SK-N-SH (cell line): Measurements from ENCODE around the gene LAPTM4A. TPM values are rescaled to one million over a fixed set of nuclear protein-coding genes. Genes with fewer than 3 reads are reported as not detected.

Experiments
- CTCF ChIA-PET: fragments of 300-600, 350-600 bp; formaldehyde crosslinking; extraction: SDS; loops from one replicate; lab custom pipeline; 2021; lab: Yijun Ruan, JAX
- POLR2A ChIA-PET: fragments of 350-600 bp; sonication (Branson Sonifier 250); formaldehyde crosslinking; extraction: SDS; loops from one replicate; lab custom pipeline; 2020; ENCODE audit warnings: antibody characterized with exemption, inconsistent platforms; lab: Yijun Ruan, JAX
- DNase-seq: peaks from one replicate; pipeline ENCODE4 v3.0.0; 2012
- H2AFZ ChIP-seq: fragments of 200-600 bp; sonication (generic); 2 replicates; pipeline ENCODE4 v1.8.1; 2016; ENCODE audit warnings: antibody characterized with exemption, mild to moderate bottlenecking, low read depth
- H3F3A ChIP-seq: fragments of 200-600 bp; sonication (generic); replicated peaks from 2 replicates; pipeline ENCODE3; 2016; ENCODE audit warnings: antibody characterized with exemption, mild to moderate bottlenecking; ENCODE audit not compliant: insufficient read depth
- H3K27ac ChIP-seq, 2 experiments: fragments of 200-500 bp in 1 of 2; fragments of 200-600 bp in 1 of 2; sonication (Bioruptor generic) in 1 of 2; sonication (generic), shearing (Covaris generic) in 1 of 2; 2 replicates each; pipeline versions ENCODE4 v1.5.1 to v1.6.1; 2014 to 2016; ENCODE audit warnings: low read depth in 2 of 2, inconsistent platforms in 1 of 2, low read length in 1 of 2, mild to moderate bottlenecking in 1 of 2, mixed read lengths in 1 of 2
- H3K27me3 ChIP-seq: fragments of 200-600 bp; sonication (generic), shearing (Covaris generic); 2 replicates; pipeline ENCODE4 v1.6.1; 2016; ENCODE audit warnings: mixed run types; ENCODE audit not compliant: insufficient read depth
- H3K36me3 ChIP-seq, 2 experiments: fragments of 200-500 bp in 1 of 2; fragments of 200-600 bp in 1 of 2; sonication (Bioruptor generic) in 1 of 2; sonication (generic) in 1 of 2; replicated peaks in 1 of 2; 2 replicates each; pipeline versions ENCODE3 to v1.5.1; 2014 to 2016; ENCODE audit warnings: low read length in 1 of 2, mild to moderate bottlenecking in 1 of 2; ENCODE audit not compliant: insufficient read depth in 2 of 2, control insufficient read depth in 1 of 2
- H3K4me1 ChIP-seq, 2 experiments: fragments of 200-500 bp in 1 of 2; fragments of 200-600 bp in 1 of 2; sonication (Bioruptor generic) in 1 of 2; sonication (generic), shearing (Covaris generic) in 1 of 2; 2 replicates each; pipeline versions ENCODE4 v1.5.1 to v1.6.1; 2014 to 2016; ENCODE audit warnings: low read depth in 1 of 2, low read length in 1 of 2, mixed run types in 1 of 2; ENCODE audit not compliant: insufficient read depth in 2 of 2, control insufficient read depth in 1 of 2
- H3K4me2 ChIP-seq: fragments of 200-600 bp; sonication (generic), shearing (Covaris generic); 2 replicates; pipeline ENCODE4 v1.6.1; 2017; ENCODE audit warnings: mixed run types
- H3K4me3 ChIP-seq, 2 experiments: fragments of 200-500 bp in 1 of 2; fragments of 200-600 bp in 1 of 2; sonication (Bioruptor generic) in 1 of 2; sonication (generic), shearing (Covaris generic) in 1 of 2; 2 replicates each; pipeline versions ENCODE4 v1.5.1 to v1.8.1; 2014 to 2016; ENCODE audit warnings: low read depth in 2 of 2, inconsistent platforms in 1 of 2, low read length in 1 of 2, mild to moderate bottlenecking in 1 of 2, mixed read lengths in 1 of 2, moderate library complexity in 1 of 2
- H3K79me2 ChIP-seq: fragments of 200-600 bp; sonication (generic); 2 replicates; pipeline ENCODE4 v1.8.1; 2017; ENCODE audit warnings: mild to moderate bottlenecking; ENCODE audit not compliant: insufficient read depth
- H3K9ac ChIP-seq: fragments of 200-600 bp; sonication (generic); 2 replicates; pipeline ENCODE4 v1.6.1; 2017; ENCODE audit warnings: mixed run types
- H3K9me2 ChIP-seq: fragments of 200-600 bp; sonication (generic); 2 replicates; pipeline ENCODE4 v1.6.1; 2017; ENCODE audit warnings: mixed run types
- H3K9me3 ChIP-seq: fragments of 200-600 bp; sonication (generic); 2 replicates; pipeline ENCODE4 v1.6.1; 2017; ENCODE audit warnings: mixed run types, mild to moderate bottlenecking, moderate library complexity
- H4K20me1 ChIP-seq: fragments of 200-600 bp; sonication (generic); 2 replicates; pipeline ENCODE4 v1.6.1; 2017; ENCODE audit warnings: mild to moderate bottlenecking, mixed run types; ENCODE audit not compliant: insufficient read depth
- CHD2 ChIP-seq: fragments of 150-350 bp; IDR thresholded peaks from 2 replicates; pipeline ENCODE4 v1.6.1; 2018; ENCODE audit warnings: low read length; ENCODE audit not compliant: partially characterized antibody
- ELF1 ChIP-seq: IDR thresholded peaks from 2 replicates; pipeline ENCODE4 v1.4.0; 2012
- FOSL2 ChIP-seq: IDR thresholded peaks from 2 replicates; pipeline ENCODE4 v1.4.0; 2012; ENCODE audit warnings: low read depth, mild to moderate bottlenecking, moderate library complexity, borderline replicate concordance
- FOXM1 ChIP-seq: IDR thresholded peaks from 2 replicates; pipeline ENCODE4 v1.4.0; 2012; ENCODE audit warnings: low read depth, mild to moderate bottlenecking
- IRF3 ChIP-seq: fragments of 150-350 bp; IDR thresholded peaks from 2 replicates; pipeline ENCODE4 v1.6.1; 2016; ENCODE audit warnings: mild to moderate bottlenecking, low read depth, low read length
- JUND ChIP-seq: IDR thresholded peaks from 2 replicates; pipeline ENCODE4 v1.4.0; 2012
- MXI1 ChIP-seq: IDR thresholded peaks from 2 replicates; pipeline ENCODE4 v1.6.1; 2012; ENCODE audit warnings: mild to moderate bottlenecking, low read depth, low read length, improper control_type of control experiment
- NFIC ChIP-seq: IDR thresholded peaks from 2 replicates; pipeline ENCODE4 v1.4.0; 2012; ENCODE audit warnings: borderline replicate concordance
- PBX3 ChIP-seq: IDR thresholded peaks from 2 replicates; pipeline ENCODE4; 2012
- RCOR1 ChIP-seq: fragments of 150-350 bp; IDR thresholded peaks from 2 replicates; pipeline ENCODE4 v1.6.1; 2017; ENCODE audit warnings: antibody characterized with exemption, low read length
- RFX5 ChIP-seq: IDR thresholded peaks from 2 replicates; pipeline ENCODE4 v1.6.1; 2012; ENCODE audit warnings: mild to moderate bottlenecking, improper control_type of control experiment, low read length
- RXRA ChIP-seq: IDR thresholded peaks from 2 replicates; pipeline ENCODE4 v1.4.0; 2012; ENCODE audit warnings: low read depth, mild to moderate bottlenecking, borderline replicate concordance
- SIN3A ChIP-seq: IDR thresholded peaks from 2 replicates; pipeline ENCODE4 v1.6.1; 2012; ENCODE audit warnings: low read depth, mild to moderate bottlenecking, low read length, moderate library complexity, borderline replicate concordance
- SMC3 ChIP-seq: IDR thresholded peaks from 2 replicates; pipeline ENCODE4 v1.6.1; 2012; ENCODE audit warnings: low read depth, low read length, improper control_type of control experiment
- TAF1 ChIP-seq: IDR thresholded peaks from 2 replicates; pipeline ENCODE4 v1.6.1; 2012; ENCODE audit warnings: low read depth, mild to moderate bottlenecking, low read length, moderate library complexity, borderline replicate concordance
- TEAD4 ChIP-seq: IDR thresholded peaks from 2 replicates; pipeline ENCODE4 v1.4.0; 2012; ENCODE audit warnings: mild to moderate bottlenecking, borderline replicate concordance; ENCODE audit not compliant: insufficient read depth
- USF2 ChIP-seq: fragments of 150-350 bp; IDR thresholded peaks from 2 replicates; pipeline ENCODE4 v1.6.1; 2017; ENCODE audit warnings: antibody characterized with exemption, low read length, low read depth, borderline replicate concordance
- ZBTB33 ChIP-seq: IDR thresholded peaks from 2 replicates; pipeline ENCODE4 v1.4.0; 2012; ENCODE audit warnings: low read depth, borderline replicate concordance
- polyA plus RNA-seq, 3 experiments: library from polyadenylated mRNA; depleted of rRNA; stranded (reverse); fragments of >200 nt; gene quantifications; 2 replicates each; pipeline ENCODE4 v1.2.3, GENCODE V29; 2012
- TF ChIP-seq, protein P1 (sequence below): IDR thresholded peaks from 2 replicates; pipeline ENCODE4 v1.6.1; 2012; ENCODE audit warnings: mild to moderate bottlenecking, low read depth, low read length, moderate library complexity
- TF ChIP-seq, protein P2 (sequence below): IDR thresholded peaks from 2 replicates; pipeline ENCODE4 v1.4.0; 2012; ENCODE audit warnings: low read depth, borderline replicate concordance

The LAPTM4A gene
- polyA plus RNA-seq, 1 of the 3 experiments (the other 2 are of a cell fraction), result 306 TPM

- H3F3A ChIP-seq, result peaks cover 4% of the 10 kb centered on the region
- no peak overlapping the region for H3K9ac ChIP-seq
- H2AFZ ChIP-seq, result no peak overlapping the region
- H3K36me3 ChIP-seq, result no peaks in the 10 kb centered on the region
- no peaks in the 10 kb centered on the region for H3K27me3 ChIP-seq
- no peaks in the 10 kb centered on the region for H3K79me2 ChIP-seq
- TF ChIP-seq, protein P1, sequence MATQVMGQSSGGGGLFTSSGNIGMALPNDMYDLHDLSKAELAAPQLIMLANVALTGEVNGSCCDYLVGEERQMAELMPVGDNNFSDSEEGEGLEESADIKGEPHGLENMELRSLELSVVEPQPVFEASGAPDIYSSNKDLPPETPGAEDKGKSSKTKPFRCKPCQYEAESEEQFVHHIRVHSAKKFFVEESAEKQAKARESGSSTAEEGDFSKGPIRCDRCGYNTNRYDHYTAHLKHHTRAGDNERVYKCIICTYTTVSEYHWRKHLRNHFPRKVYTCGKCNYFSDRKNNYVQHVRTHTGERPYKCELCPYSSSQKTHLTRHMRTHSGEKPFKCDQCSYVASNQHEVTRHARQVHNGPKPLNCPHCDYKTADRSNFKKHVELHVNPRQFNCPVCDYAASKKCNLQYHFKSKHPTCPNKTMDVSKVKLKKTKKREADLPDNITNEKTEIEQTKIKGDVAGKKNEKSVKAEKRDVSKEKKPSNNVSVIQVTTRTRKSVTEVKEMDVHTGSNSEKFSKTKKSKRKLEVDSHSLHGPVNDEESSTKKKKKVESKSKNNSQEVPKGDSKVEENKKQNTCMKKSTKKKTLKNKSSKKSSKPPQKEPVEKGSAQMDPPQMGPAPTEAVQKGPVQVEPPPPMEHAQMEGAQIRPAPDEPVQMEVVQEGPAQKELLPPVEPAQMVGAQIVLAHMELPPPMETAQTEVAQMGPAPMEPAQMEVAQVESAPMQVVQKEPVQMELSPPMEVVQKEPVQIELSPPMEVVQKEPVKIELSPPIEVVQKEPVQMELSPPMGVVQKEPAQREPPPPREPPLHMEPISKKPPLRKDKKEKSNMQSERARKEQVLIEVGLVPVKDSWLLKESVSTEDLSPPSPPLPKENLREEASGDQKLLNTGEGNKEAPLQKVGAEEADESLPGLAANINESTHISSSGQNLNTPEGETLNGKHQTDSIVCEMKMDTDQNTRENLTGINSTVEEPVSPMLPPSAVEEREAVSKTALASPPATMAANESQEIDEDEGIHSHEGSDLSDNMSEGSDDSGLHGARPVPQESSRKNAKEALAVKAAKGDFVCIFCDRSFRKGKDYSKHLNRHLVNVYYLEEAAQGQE, result no peak
- no peak for TF ChIP-seq TEAD4
- TF ChIP-seq JUND, result no peak
- no peak for TF ChIP-seq PBX3
- no peak for TF ChIP-seq USF2
- TF ChIP-seq RFX5, result no peak
- no peak for TF ChIP-seq NFIC
- TF ChIP-seq, protein P2, sequence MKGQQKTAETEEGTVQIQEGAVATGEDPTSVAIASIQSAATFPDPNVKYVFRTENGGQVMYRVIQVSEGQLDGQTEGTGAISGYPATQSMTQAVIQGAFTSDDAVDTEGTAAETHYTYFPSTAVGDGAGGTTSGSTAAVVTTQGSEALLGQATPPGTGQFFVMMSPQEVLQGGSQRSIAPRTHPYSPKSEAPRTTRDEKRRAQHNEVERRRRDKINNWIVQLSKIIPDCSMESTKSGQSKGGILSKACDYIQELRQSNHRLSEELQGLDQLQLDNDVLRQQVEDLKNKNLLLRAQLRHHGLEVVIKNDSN, result no peak
- no peak for TF ChIP-seq FOSL2
- no peak for TF ChIP-seq RXRA
- TF ChIP-seq MXI1, result no peak
- TF ChIP-seq IRF3, result no peak
- no peak for TF ChIP-seq ELF1
- no peak for TF ChIP-seq ZBTB33
- no peak for TF ChIP-seq SIN3A
- TF ChIP-seq SMC3, result no peak
- TF ChIP-seq FOXM1, result no peak
- no peak for TF ChIP-seq RCOR1
- no peak for TF ChIP-seq CHD2
- no peak for TF ChIP-seq TAF1
- POLR2A ChIA-PET, result no interaction called here
- DNase-seq, result no peak
- no peaks in the 10 kb centered on the region for H3K9me3 ChIP-seq
- no peak overlapping the region for H3K4me3 ChIP-seq
- H4K20me1 ChIP-seq, result no peaks in the 10 kb centered on the region
- H3K27ac ChIP-seq, result no peak overlapping the region
- CTCF ChIA-PET, result interaction anchor here (0.7 to 9.7 kb wide), 36 partner anchors 7 to 363 kb away, joined by 3 to 233 read pairs (median 12); partner anchors contain the start of genes LAPTM4A, SDC1 and WDR35
- no peaks in the 10 kb centered on the region for H3K9me2 ChIP-seq
- peaks cover 0 to 12% of the 10 kb centered on the region in 2 experiments; a peak in 2 of 4 replicates for H3K4me1 ChIP-seq
- H3K4me2 ChIP-seq, result no peak overlapping the region
Measured at GRCh38 chr2:20016346-20016745, 35.1 kb downstream of the LAPTM4A start.
